HG03103 (cell line): ENCODE data around the gene PIGR.
"Not testable (repeated sequence)": the region's sequence is repeated elsewhere in the genome, so short reads cannot be mapped to it uniquely, and the experiment has no call there.

Source experiments
- ATAC-seq: cut with Tn5 transposase; IDR thresholded peaks from one replicate; pipeline ENCODE4 v1.9.1; 2021; ENCODE audit warnings: low read depth; ENCODE audit not compliant: unreplicated experiment

PIGR gene

GRCh38 chr1:206935491-206936067 is 10.7 kb downstream of the PIGR start:
- ATAC-seq = no peak

- no peak for ATAC-seq
These were observed 12.8 kb downstream of the PIGR start for GRCh38 chr1:206933333-206933945.

- ATAC-seq = no peak
These were observed 14.1 kb downstream of the PIGR start for GRCh38 chr1:206932177-206932576.

- ATAC-seq = no peak
These were observed 14.6 kb downstream of the PIGR start for GRCh38 chr1:206931709-206932108.

GRCh38 chr1:206930210-206930798 is 16.0 kb downstream of the PIGR start:
- ATAC-seq = peak; percentile 69

GRCh38 chr1:206929524-206929923 is 16.7 kb downstream of the PIGR start:
- ATAC-seq = no peak

GRCh38 chr1:206926286-206926685 is 20.0 kb downstream of the PIGR start:
- no peak for ATAC-seq

GRCh38 chr1:206925106-206925736 is 21.0 kb downstream of the PIGR start:
- ATAC-seq = peak; percentile 44

GRCh38 chr1:206924592-206925105 is 21.6 kb downstream of the PIGR start:
- peak; percentile 20 for ATAC-seq

- not testable (repeated sequence) for ATAC-seq
These were observed 22.2 kb downstream of the PIGR start for GRCh38 chr1:206923961-206924557.

- peak; percentile 39 for ATAC-seq
These were observed 23.0 kb downstream of the PIGR start for GRCh38 chr1:206923009-206923960.

GRCh38 chr1:206922524-206922923 is 23.7 kb downstream of the PIGR start:
- ATAC-seq = no peak

GRCh38 chr1:206921772-206922265 is 24.4 kb downstream of the PIGR start, which contains the start of gene FCMR:
FCMR (minus strand) TSS chr1:206921941; CDS start chr1:206921854, 87 bp downstream.
- ATAC-seq = peak; percentile 26

- ATAC-seq = no peak
These were observed 28.2 kb downstream of the PIGR start for GRCh38 chr1:206918076-206918475.

GRCh38 chr1:206916000-206916709 is 30.1 kb downstream of the PIGR start:
- no peak for ATAC-seq

- no peak for ATAC-seq
These were observed 31.1 kb downstream of the PIGR start for GRCh38 chr1:206915030-206915735.

- ATAC-seq = no peak
These were observed 32.3 kb downstream of the PIGR start for GRCh38 chr1:206913766-206914537.
